Colon (tissue), 2 donors: ENCODE results near the gene INTS3.

Experiments
- FAIRE-seq: peaks from 2 replicates; lab custom pipeline; 2012; peaks lifted over from hg19 to GRCh38; lab: Jason Lieb, UNC
- donor health status: control.
- donor health status: control.

INTS3 gene

GRCh38 chr1:153799016-153799415 lies 71.2 kb downstream of the INTS3 start:
- no peak for FAIRE-seq

- FAIRE-seq = no peak
Measured at GRCh38 chr1:153799566-153800465, 72.0 kb downstream of the INTS3 start.

- FAIRE-seq = no peak
Measured at GRCh38 chr1:153800516-153800915, 72.7 kb downstream of the INTS3 start.

- FAIRE-seq = no peak
Measured at GRCh38 chr1:153801028-153801625, 73.3 kb downstream of the INTS3 start.

- FAIRE-seq = no peak
Measured at GRCh38 chr1:153801786-153802697, 74.2 kb downstream of the INTS3 start.

- no peak for FAIRE-seq
Measured at GRCh38 chr1:153803470-153804056, 75.7 kb downstream of the INTS3 start.

- FAIRE-seq = no peak
Measured at GRCh38 chr1:153804112-153804511, 76.3 kb downstream of the INTS3 start.

- FAIRE-seq = no peak
Measured at GRCh38 chr1:153805042-153805745, 77.3 kb downstream of the INTS3 start.

- no peak for FAIRE-seq
Measured at GRCh38 chr1:153805886-153806719, 78.3 kb downstream of the INTS3 start.

GRCh38 chr1:153816283-153816889 lies 88.5 kb downstream of the INTS3 start:
- FAIRE-seq = no peak

GRCh38 chr1:153818876-153819275 lies 91.0 kb downstream of the INTS3 start:
- no peak for FAIRE-seq
